Breast epithelium (tissue), 3 donors: ENCODE results near the gene FADS2.

ENCODE experiments used
- POLR2AphosphoS5 ChIP-seq, 3 donors: sonication (generic); formaldehyde crosslinking; IDR thresholded peaks; one replicate each; pipeline ENCODE4 v1.6.1; 2017; ENCODE audit warnings: antibody characterized with exemption in 3 of 3
- TF ChIP-seq, protein P1 (sequence below), 3 donors: fragments of 450-650 bp; IDR thresholded peaks; one replicate each; pipeline ENCODE4 v1.5.1; 2016 to 2017; ENCODE audit warnings: antibody characterized with exemption in 3 of 3, mild to moderate bottlenecking in 3 of 3, moderate library complexity in 3 of 3

GRCh38 chr11:61812736-61813411 lies 15.2 kb upstream of the FADS2 start:
- TF ChIP-seq, protein P1, sequence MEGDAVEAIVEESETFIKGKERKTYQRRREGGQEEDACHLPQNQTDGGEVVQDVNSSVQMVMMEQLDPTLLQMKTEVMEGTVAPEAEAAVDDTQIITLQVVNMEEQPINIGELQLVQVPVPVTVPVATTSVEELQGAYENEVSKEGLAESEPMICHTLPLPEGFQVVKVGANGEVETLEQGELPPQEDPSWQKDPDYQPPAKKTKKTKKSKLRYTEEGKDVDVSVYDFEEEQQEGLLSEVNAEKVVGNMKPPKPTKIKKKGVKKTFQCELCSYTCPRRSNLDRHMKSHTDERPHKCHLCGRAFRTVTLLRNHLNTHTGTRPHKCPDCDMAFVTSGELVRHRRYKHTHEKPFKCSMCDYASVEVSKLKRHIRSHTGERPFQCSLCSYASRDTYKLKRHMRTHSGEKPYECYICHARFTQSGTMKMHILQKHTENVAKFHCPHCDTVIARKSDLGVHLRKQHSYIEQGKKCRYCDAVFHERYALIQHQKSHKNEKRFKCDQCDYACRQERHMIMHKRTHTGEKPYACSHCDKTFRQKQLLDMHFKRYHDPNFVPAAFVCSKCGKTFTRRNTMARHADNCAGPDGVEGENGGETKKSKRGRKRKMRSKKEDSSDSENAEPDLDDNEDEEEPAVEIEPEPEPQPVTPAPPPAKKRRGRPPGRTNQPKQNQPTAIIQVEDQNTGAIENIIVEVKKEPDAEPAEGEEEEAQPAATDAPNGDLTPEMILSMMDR (IDR thresholded peaks at IDR 0.05): no peak
- TF ChIP-seq POLR2AphosphoS5 (IDR thresholded peaks at IDR 0.05): no peak
